ENCODE results near the gene EIF4EBP2. TPM values are rescaled to one million over a fixed set of nuclear protein-coding genes. Genes with fewer than 3 reads are reported as not detected.

Gene EIF4EBP2
- polyA plus RNA-seq (10.2 to 22.2 TPM (median 18.9 TPM) in 3 replicates), polyA minus RNA-seq (18.2 to 45.3 TPM (median 29.6 TPM) in 3 replicates)
- polyA plus RNA-seq (2011; ENCODE audit: low read depth) = 7.3 TPM
- polyA plus RNA-seq (2011; cell fraction: cytosol; rRNA removed) = 18.6 and 30.0 TPM in 2 replicates
- polyA plus RNA-seq (2011; cell fraction: nucleus; rRNA removed) = 13.2 and 15.8 TPM in 2 replicates
- polyA plus RNA-seq (2012; ENCODE audit: low replicate concordance) = 15.1 and 18.2 TPM in 2 replicates
- polyA minus RNA-seq (2011; cell fraction: cytosol; rRNA and poly(A)+ RNA removed) = 33.2 TPM
- polyA minus RNA-seq (2011; cell fraction: nucleus; rRNA and poly(A)+ RNA removed) = 10.3 and 21.1 TPM in 2 replicates

DNA sequence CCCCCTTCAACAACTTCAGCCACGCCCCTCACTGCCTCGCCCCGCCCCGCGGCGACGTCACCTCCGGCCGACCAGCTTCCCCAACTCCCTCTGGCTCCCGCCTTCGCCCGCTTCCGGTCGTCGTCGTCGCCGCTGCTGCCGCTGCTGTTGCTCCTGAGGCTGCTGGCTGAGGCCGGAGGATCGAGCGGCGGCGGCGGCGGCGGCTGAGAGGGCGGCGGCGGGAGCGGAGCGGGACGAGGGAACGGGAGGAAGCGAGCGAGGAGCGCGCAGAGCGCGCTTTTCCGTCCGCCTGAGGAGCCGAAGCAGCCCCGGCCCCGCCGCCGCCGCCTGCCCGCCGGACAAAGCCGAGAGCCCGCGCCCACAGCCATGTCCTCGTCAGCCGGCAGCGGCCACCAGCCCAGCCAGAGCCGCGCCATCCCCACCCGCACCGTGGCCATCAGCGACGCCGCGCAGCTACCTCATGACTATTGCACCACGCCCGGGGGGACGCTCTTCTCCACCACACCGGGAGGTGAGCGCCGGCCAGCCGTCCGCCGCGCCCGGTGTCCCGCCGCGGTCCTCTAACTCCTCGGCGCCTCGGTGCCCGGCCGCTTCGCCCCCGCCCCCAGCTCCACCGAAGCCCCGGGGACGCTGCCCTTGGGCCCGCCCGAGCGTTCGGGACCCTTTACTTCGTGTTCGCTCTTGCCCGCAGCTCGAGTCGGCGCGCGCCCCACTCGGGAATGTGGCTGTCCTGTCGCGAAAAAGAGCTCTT, at the start of gene EIF4EBP2:
EIF4EBP2 (plus strand) TSS at position 110 of the 751 bp plus-strand sequence; CDS start at position 367, 257 bp downstream.
- FAIRE-seq (peak; percentile 26), DNase-seq (ENCODE audit: low read depth, low spot score) (peak; percentile 67)
- Histone ChIP-seq H3K27ac (ENCODE audit: control insufficient read depth, insufficient read depth, low read length) (peak within 1 kb of the TSS; percentile 88), H3K9me1 (ENCODE audit: control insufficient read depth, extremely low read depth, insufficient read depth, low read length) (no peaks in the 10 kb centered on the region), H3K27me3 (ENCODE audit: control insufficient read depth, extremely low read depth, insufficient read depth, low read length) (no peaks in the 10 kb centered on the region), H3K36me3 (ENCODE audit: control insufficient read depth in 2 of 2, extremely low read depth in 1 of 2, insufficient read depth in 2 of 2, low read length in 2 of 2) (no peaks in the 10 kb centered on the region), H3K9ac (ENCODE audit: control insufficient read depth, extremely low read depth, insufficient read depth, low read length) (peak within 1 kb of the TSS; percentile 83), H3K4me1 (ENCODE audit: control insufficient read depth, extremely low read depth, insufficient read depth, low read length) (peaks cover 20% of the 10 kb centered on the region), H3K79me2 (ENCODE audit: control insufficient read depth, insufficient read depth, low read length) (peaks cover 39% of the 10 kb centered on the region), H3K4me2 (ENCODE audit: control insufficient read depth, extremely low read depth, insufficient read depth, low read depth, low read length) (peak within 1 kb of the TSS; percentile 88), H4K20me1 (ENCODE audit: control insufficient read depth, extremely low read depth, insufficient read depth, low read length) (peaks cover 9% of the 10 kb centered on the region), H2AFZ (ENCODE audit: control insufficient read depth, low read length) (peak within 1 kb of the TSS; percentile 94), H3K9me3 (ENCODE audit: control insufficient read depth, low read depth, low read length) (no peaks in the 10 kb centered on the region), H3K4me3 (ENCODE audit: control insufficient read depth in 2 of 3, extremely low read depth in 1 of 3, insufficient read depth in 2 of 3, low read depth in 1 of 3, low read length in 3 of 3) (peak within 1 kb of the TSS; percentile 56 to 82 (median 70))
- dilution Hi-C loops (cut with MboI; ENCODE audit: extremely low pct_ligation_motif_present, low sequenced_read_pairs) = no loop called here
- TF ChIP-seq EZH2 (IDR thresholded peaks at IDR 0.05; ENCODE audit: low read length) = no peak
- TF ChIP-seq, protein P1, sequence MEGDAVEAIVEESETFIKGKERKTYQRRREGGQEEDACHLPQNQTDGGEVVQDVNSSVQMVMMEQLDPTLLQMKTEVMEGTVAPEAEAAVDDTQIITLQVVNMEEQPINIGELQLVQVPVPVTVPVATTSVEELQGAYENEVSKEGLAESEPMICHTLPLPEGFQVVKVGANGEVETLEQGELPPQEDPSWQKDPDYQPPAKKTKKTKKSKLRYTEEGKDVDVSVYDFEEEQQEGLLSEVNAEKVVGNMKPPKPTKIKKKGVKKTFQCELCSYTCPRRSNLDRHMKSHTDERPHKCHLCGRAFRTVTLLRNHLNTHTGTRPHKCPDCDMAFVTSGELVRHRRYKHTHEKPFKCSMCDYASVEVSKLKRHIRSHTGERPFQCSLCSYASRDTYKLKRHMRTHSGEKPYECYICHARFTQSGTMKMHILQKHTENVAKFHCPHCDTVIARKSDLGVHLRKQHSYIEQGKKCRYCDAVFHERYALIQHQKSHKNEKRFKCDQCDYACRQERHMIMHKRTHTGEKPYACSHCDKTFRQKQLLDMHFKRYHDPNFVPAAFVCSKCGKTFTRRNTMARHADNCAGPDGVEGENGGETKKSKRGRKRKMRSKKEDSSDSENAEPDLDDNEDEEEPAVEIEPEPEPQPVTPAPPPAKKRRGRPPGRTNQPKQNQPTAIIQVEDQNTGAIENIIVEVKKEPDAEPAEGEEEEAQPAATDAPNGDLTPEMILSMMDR (optimal IDR thresholded peaks at IDR 0.05 in 1 of 3, IDR thresholded peaks at IDR 0.05 in 1 of 3, conservative IDR thresholded peaks at IDR 0.05 in 1 of 3; ENCODE audit: extremely low read depth in 1 of 3, insufficient read depth in 2 of 3, low read length in 3 of 3) = no peak

DNA sequence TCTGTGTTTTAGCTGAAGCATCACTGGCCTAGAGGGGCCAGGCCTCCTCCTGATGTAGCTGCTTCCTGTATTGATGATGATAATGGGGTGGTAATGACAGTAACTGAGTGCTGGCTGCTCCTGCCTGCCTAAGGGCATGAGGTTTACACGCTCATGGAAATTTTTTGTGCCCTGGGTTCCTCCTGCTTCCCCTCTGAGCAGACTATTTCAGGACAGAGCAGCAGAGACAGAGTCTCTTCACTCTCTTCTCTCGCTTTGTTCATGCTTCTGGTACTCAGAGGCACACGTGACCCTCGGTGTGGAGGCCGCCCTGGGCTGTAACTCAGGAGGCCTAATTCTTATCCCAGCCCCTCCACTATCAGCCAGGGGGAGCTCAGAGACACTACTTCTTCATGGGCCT, 49.4 kb upstream of the EIF4EBP2 start:
- Histone ChIP-seq H3K9ac (ENCODE audit: control insufficient read depth, extremely low read depth, insufficient read depth, low read length) (no peak overlapping the region), H3K4me2 (ENCODE audit: control insufficient read depth, extremely low read depth, insufficient read depth, low read depth, low read length) (no peak overlapping the region), H3K4me1 (ENCODE audit: control insufficient read depth, extremely low read depth, insufficient read depth, low read length) (no peaks in the 10 kb centered on the region), H4K20me1 (ENCODE audit: control insufficient read depth, extremely low read depth, insufficient read depth, low read length) (no peaks in the 10 kb centered on the region), H3K36me3 (ENCODE audit: control insufficient read depth in 2 of 2, extremely low read depth in 1 of 2, insufficient read depth in 2 of 2, low read length in 2 of 2) (no peaks in the 10 kb centered on the region), H3K79me2 (ENCODE audit: control insufficient read depth, insufficient read depth, low read length) (no peaks in the 10 kb centered on the region), H3K9me3 (ENCODE audit: control insufficient read depth, low read depth, low read length) (no peaks in the 10 kb centered on the region), H2AFZ (ENCODE audit: control insufficient read depth, low read length) (no peak overlapping the region), H3K27me3 (ENCODE audit: control insufficient read depth, extremely low read depth, insufficient read depth, low read length) (no peaks in the 10 kb centered on the region), H3K9me1 (ENCODE audit: control insufficient read depth, extremely low read depth, insufficient read depth, low read length) (no peaks in the 10 kb centered on the region), H3K27ac (ENCODE audit: control insufficient read depth, insufficient read depth, low read length) (no peak overlapping the region), H3K4me3 (ENCODE audit: control insufficient read depth in 2 of 3, extremely low read depth in 1 of 3, insufficient read depth in 2 of 3, low read depth in 1 of 3, low read length in 3 of 3) (no peak overlapping the region)
- FAIRE-seq (no peak), DNase-seq (ENCODE audit: low read depth, low spot score) (no peak)
- TF ChIP-seq, protein P1 (optimal IDR thresholded peaks at IDR 0.05 in 1 of 3, IDR thresholded peaks at IDR 0.05 in 1 of 3, conservative IDR thresholded peaks at IDR 0.05 in 1 of 3; ENCODE audit: extremely low read depth in 1 of 3, insufficient read depth in 2 of 3, low read length in 3 of 3) = no peak
- TF ChIP-seq EZH2 (IDR thresholded peaks at IDR 0.05; ENCODE audit: low read length) = no peak
- dilution Hi-C loops (cut with MboI; ENCODE audit: extremely low pct_ligation_motif_present, low sequenced_read_pairs) = no loop called here
